Fibroblast of lung (primary cell): ENCODE data around the gene TMEM63C.

Source experiments
- EZH2 ChIP-seq: IDR thresholded peaks from 2 replicates; pipeline ENCODE4 v1.5.1; 2012; ENCODE audit warnings: low read length, control low read depth, mild to moderate bottlenecking; ENCODE audit errors: missing control alignments
- TF ChIP-seq, protein P1 (sequence below), 2 donors: IDR thresholded peaks in 1 of 2; conservative IDR thresholded peaks in 1 of 2; 1 replicate in 1 of 2; 2 replicates in 1 of 2; pipeline ENCODE4 v1.5.1; 2011 to 2012; ENCODE audit warnings: low read length in 2 of 2, control low read depth in 1 of 2, inconsistent platforms in 1 of 2, low read depth in 1 of 2, mild to moderate bottlenecking in 1 of 2

DNA sequence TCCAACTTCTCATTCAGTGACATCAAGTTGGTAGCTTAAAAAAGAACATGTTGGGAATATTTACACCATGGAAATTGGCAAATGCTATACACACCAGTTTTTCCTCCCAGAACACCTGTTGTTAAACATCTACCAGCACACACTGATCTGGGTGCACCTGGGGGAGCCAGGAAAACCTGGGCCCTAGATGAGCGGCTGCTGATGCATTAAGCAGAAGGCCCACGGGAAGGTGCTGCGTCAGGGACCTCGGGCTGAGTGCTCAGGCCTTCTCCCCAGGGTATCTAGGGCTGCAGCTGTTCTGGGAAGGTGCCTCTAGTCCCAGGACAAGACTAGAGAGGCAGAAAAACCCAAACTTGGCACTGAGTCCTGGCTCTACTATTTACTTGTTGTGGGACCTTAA lies 92.2 kb downstream of the TMEM63C start:
- TF ChIP-seq, protein P1, sequence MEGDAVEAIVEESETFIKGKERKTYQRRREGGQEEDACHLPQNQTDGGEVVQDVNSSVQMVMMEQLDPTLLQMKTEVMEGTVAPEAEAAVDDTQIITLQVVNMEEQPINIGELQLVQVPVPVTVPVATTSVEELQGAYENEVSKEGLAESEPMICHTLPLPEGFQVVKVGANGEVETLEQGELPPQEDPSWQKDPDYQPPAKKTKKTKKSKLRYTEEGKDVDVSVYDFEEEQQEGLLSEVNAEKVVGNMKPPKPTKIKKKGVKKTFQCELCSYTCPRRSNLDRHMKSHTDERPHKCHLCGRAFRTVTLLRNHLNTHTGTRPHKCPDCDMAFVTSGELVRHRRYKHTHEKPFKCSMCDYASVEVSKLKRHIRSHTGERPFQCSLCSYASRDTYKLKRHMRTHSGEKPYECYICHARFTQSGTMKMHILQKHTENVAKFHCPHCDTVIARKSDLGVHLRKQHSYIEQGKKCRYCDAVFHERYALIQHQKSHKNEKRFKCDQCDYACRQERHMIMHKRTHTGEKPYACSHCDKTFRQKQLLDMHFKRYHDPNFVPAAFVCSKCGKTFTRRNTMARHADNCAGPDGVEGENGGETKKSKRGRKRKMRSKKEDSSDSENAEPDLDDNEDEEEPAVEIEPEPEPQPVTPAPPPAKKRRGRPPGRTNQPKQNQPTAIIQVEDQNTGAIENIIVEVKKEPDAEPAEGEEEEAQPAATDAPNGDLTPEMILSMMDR (conservative IDR thresholded peaks at IDR 0.05 in 1 of 2, IDR thresholded peaks at IDR 0.05 in 1 of 2; ENCODE audit: low read depth in 1 of 2, low read length in 2 of 2), result no peak
- no peak for TF ChIP-seq EZH2
